Cortex of kidney (tissue), 1 donor: Measurements from ENCODE around the gene SPEM2.

Experiments
- DNase-seq: peaks from one replicate; lab custom pipeline; 2025; lab: John Stamatoyannopoulos, UW

SPEM2 gene

DNA sequence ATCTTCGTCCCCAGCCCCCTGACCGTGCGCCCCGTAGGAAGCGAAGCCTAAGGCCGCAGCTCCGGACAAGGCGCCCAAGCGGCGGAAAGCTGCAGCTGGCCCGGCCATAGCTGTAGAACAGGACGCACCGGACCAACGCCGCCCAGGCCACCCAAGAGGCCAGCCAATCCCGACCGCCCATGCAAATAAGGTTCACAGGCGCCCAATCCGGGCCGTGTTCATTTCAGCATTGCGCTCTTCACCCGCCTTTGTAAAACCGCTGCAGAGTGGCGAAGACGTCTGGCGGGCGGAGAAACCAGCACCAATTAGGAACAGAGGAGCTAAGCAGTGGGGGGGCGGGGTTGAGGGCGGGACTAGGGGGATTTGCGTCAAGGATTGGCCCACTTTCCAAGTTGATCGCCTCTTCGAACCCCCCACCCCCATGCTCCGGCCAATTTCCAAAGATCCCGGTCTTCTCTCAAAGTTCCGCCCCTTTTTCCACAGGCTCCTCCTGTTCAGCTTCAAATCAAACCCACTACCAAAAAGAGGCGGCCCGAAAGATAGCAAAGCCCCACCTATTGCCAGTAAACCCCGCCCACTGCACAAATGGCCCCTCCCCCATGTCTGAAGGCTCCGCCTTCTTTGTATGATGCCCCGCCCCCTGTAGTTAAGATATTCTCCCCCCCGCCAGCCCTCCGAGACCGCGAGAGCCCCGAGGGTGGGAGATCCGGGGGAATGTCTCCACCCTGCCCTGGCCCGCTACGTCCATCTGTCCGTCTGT lies 21.3 kb upstream of the SPEM2 start, which contains the start of gene TMEM256:
Gene TMEM256, minus strand, starts transcription at position 121 of the 760 bp plus-strand sequence. Its CDS starts 13 bp downstream, at position 108.
- DNase-seq: no peak

GRCh38 chr17:7404737-7405349 lies 20.6 kb upstream of the SPEM2 start:
- DNase-seq: no peak

DNA sequence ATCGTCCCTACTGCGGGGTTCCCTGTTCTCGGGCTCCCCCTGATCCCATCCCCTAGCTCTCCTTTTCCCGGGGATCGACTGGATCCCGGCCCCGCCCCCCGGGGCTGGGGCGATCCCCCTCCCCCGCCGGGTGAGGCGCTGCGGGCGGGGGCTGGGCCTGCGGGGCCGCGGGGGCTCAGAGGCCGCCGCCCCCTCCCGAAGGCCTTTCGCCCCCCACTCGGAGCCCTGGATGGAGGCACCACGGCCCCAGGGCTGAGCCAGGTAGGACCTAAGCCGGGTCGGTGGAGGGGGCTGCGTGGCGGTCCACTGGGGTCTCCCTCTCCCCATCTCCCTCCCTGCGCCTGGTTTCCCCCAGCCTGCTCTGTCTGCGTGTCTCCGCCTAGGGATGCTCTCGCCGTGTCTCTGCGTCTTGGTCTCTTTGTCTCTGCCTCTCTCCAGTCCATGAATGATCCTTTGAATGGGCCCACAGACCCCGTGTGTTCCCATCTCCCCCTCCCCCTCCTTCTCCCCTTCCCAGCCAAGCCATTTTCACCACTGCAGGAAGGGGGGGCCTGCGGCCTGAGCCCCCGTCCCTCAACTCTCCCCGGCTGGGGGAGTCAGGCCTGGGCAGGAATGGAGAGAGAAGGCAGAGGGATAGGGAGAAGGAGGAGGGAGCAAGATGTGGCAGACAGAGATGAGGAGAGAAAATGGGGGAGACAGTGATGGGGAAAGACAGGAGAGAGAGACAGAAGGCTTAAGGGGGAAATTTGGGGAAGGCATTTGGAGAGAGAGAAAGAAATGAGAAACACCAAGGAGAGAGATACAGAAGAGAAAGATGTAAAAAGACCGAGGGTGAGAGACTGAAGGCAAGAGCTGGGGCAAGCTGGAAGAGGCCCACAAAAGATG lies 19.8 kb upstream of the SPEM2 start:
- DNase-seq: no peak

DNA sequence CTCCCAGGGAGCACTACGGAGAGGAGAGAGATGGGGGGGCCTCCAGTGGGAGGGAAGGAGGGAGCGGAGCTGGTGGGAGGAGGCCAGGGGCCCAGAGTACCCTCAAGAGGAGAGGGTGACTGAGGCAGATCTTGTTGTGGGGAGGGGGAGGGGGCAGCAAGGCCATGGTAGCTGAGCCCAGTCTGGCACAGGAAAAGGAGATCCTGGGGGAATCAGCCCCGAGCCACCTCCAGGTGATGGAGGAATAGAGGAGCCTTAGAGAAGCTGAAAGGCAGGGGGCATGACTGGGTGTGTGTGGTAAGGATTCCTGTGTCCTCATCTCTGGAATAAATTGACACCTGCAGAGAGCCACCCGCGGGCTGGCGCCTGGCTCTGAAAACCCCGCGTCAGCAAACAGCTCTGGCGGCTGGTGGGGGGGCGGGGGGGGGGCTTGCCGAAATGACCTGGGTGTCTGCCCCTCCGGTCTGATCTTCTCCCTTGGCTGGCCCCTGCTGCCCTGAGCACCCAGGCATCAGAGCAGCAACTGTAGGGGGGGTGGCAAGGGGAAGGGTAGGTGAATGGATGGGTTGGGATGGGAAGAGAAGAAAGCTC lies 19.1 kb upstream of the SPEM2 start:
- no peak for DNase-seq

- no peak for DNase-seq
Measured at GRCh38 chr17:7407082-7407481, 18.3 kb upstream of the SPEM2 start.

DNA sequence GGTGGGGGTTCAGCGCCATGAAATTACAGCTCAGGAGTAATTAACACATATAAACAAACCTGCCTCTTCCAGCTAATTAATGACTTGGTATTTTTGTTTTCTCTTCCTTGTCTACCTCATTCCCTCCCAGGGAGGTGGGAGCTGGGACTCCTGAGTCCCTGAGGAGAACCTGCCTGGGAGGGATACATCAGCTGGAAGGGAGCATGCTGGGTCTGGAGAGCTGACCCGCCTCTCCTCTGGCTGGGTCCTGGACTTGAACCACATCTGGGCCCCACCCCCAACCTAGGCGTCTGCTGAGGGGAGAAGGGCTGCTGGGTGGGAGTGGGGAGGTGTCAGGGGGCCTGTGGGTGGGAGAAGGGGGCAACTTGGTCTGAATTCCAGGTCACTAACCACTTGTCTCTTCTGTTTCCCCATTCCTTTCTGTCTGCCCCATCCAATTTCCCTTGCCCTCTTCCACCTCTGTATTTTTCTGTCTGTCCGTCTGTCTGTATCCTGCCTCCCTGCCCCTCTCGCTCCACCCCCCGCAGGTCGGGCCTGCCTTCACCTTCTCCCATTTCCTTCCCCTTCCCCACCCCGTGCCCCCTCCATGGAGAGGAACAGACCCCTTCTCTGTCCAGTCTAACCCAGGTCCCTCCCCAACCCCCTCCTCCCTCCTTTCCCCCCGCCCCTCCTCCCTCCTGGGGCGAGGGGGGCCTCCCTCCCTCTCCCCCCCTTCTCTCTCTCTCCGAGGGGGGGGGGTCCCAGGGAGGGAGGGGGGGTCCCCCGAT lies 17.7 kb upstream of the SPEM2 start, which contains the start of gene NLGN2:
Gene NLGN2, plus strand, starts transcription at position 361 of the 767 bp plus-strand sequence. CDS start 411 bp downstream, outside the sequence.
- no peak for DNase-seq

GRCh38 chr17:7408252-7408727 lies 17.1 kb upstream of the SPEM2 start:
- DNase-seq: no peak

GRCh38 chr17:7408863-7409262 lies 16.6 kb upstream of the SPEM2 start:
- DNase-seq: no peak

DNA sequence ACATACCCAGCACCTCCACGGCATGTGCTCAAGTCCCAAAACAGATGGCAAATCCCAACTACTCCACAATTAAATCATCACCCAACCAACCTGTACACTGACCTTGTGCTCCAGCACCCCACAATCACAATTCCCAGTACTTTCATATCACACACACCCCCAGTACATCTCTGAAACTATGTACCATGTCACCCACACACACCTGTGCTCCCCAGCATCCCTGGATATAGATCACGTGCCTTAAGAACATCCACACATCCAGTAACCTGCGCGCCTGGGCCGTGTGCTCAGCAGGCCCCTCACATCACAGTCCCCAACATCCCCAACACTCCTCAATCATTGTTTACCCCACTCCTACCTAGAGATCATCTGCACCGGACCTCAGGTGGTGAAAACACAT lies 15.7 kb upstream of the SPEM2 start:
- DNase-seq: no peak

DNA sequence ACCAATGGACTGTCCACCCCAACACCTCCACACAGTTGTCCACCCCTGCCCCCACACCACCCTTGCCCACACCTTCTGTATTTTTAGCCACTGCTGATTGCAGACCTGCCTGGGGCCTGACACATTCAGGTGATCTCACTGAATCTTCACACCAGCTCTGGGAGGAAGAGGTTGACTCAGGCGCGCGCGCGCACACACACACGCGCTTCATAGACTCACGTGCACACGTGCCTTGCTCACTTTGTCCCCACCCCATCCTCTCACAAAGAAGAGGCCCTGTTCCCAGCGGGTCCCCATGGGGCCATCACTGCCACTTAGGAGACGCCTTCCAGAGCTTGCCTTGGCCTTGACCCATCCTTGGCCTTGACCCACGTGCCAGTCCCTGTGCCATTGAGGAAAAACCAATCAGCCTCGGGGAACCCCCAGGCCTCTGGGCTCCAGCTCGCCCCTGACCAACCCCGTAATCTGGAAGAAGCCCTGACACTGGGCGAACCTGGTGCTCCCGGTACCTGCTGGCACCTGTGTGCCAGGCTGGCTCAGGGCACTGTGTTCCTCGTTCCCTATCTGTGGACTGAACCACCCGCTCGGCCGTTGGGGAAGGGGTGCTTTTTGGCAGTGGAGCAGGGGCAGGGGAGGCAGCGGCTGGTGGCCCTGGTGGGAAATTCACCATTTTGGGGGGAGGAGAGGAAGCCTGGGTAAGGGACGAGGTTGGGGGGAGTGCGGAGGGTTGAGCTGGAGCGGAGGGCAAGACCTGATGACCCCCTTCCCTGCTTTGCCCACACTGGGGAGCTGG lies 14.6 kb upstream of the SPEM2 start:
- DNase-seq: no peak

DNA sequence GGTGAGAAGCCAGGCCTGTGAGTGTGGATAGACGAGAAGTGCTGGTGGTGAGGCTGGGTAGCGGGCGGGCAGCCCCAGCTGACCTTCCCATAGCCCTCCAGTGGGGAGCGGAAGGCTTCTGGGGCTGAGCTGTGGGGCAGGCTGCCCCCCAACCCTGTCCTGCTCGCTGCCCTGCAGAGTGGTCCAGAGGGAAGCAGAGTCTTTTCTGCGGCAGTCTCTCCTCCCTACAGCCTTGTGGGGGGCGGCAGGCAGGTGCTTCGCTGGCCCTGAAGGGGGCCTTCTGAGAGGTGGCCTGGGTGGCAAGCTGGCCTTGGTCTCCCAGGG lies 14.0 kb upstream of the SPEM2 start:
- no peak for DNase-seq

DNA sequence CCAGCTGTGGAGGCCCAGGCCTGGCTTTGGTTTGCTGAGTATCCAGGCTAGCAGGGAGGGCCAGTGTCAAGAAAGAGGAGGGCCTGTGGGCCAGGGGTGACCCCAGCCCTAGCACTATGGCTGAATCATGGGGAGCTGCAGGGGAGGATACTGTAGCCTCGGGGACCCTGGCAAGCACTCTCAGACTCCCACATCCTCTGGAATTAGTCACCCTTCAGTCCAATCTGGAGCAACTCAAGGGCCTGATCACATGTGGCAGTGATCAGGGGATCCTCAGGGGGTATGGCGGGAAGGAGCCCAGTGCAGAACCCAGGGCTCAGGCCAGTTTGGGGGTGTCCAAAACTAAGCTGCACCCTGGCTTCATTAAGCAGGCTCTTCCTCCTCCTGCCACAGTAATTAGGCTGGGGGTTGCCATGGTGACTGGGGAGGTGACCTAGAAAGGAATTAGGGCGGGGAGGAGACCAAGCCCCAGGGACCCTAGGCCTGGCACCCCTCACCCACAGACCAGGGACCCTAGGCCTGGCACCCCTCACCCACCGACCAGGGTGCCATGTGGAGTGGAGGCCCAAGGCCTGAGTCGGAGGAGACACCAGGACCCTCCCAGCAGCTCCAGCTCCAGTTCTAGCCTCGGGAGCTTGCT lies 11.9 kb upstream of the SPEM2 start:
- no peak for DNase-seq

DNA sequence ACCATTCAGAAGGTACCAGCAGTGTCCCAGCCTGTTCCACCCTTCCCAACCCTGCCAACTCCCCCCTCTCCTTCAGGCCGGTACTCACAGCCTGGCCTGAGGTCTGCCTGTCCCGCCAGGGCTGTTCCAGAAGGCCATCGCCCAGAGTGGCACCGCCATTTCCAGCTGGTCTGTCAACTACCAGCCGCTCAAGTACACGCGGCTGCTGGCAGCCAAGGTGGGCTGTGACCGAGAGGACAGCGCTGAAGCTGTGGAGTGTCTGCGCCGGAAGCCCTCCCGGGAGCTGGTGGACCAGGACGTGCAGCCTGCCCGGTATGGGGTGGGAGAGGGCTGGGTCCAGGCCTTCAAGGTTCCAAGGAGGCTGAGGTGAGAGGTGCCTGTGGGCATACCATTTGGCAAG lies 10.6 kb upstream of the SPEM2 start:
- no peak for DNase-seq

- no peak for DNase-seq
Measured at GRCh38 chr17:7415784-7416183, 9.6 kb upstream of the SPEM2 start.

- no peak for DNase-seq
Measured at GRCh38 chr17:7416323-7416722, 9.1 kb upstream of the SPEM2 start.

DNA sequence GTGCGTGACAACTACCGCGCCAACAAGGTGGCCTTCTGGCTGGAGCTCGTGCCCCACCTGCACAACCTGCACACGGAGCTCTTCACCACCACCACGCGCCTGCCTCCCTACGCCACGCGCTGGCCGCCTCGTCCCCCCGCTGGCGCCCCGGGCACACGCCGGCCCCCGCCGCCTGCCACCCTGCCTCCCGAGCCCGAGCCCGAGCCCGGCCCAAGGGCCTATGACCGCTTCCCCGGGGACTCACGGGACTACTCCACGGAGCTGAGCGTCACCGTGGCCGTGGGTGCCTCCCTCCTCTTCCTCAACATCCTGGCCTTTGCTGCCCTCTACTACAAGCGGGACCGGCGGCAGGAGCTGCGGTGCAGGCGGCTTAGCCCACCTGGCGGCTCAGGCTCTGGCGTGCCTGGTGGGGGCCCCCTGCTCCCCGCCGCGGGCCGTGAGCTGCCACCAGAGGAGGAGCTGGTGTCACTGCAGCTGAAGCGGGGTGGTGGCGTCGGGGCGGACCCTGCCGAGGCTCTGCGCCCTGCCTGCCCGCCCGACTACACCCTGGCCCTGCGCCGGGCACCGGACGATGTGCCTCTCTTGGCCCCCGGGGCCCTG lies 8.3 kb upstream of the SPEM2 start:
- DNase-seq: no peak

- no peak for DNase-seq
Measured at GRCh38 chr17:7418472-7419152, 6.8 kb upstream of the SPEM2 start.

DNA sequence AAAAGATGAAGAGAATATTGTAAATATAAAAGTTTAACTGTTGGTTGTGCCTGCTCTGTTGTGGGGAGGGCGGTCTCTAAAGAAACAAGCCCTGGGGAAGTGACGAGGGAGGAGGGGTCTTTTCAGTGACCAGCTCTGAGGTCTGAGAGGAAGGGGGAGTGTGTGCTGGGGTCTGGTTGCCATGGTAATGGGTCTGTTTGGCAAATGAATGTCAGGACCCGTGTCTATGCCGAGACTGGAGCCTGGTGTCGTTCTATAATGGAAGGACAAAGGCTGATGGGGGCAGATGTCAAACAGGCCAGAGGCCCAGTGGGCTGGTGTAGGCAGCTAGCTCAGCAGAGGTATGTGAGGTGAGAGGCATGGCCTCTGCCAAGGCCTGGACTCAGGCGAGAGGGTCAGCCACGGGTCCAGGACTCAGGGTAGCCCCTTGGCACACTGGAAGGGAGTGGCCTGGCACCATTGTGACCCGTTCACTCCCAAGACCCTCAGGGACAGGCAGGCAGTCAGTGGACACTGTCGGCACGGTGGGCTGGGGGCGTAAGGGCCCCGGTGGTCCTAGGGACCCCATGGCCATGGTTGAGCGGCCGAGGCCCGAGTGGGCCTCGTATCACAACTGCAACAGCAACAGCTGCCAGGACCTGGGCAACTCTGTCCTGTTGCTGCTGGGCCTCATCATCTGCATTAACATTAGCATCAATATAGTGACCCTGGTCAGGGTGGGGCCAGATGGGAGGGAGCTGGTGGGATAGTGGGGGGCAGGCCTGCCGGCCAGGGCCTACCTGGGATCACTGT lies 5.4 kb upstream of the SPEM2 start, which contains the start of gene SPEM1:
Gene SPEM1, plus strand, starts transcription at position 506 of the 792 bp plus-strand sequence. Its CDS starts 61 bp downstream, at position 567.
- no peak for DNase-seq
